ENCODE data around the gene ABCC9.
"Not testable (repeated sequence)": the region's sequence is repeated elsewhere in the genome, so short reads cannot be mapped to it uniquely, and the experiment has no call there.

ABCC9 gene

DNA sequence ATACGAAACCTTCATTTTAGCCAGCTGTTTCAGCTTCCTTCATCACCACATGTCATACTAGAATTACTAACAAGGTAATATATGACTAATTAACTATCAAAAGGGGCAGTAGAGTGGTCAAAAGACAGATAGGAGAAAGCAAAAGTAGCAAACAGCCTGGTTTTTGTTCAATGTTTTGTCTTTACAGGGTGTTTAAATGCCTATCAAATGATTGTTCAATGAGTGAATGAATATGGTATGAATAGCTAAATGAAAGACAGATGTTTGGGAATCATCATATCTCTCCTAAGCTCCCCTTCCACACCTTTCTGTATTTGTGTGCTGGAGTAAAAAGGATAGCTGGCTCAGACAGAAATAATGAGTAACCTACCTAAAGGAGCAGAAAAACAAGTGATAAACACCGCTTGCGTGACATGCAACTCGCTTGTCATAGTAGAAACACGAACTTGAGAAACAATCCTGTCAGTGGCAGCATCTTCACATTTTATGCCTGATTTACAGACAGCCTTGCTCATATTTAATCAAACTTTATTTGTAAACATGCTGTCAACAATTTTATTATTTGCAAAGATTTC is 34.2 kb downstream of the ABCC9 start:
- Histone ChIP-seq H3K9ac (ENCODE audit: low read length in 2 of 2) (no peak overlapping the region), H3K4me3 (ENCODE audit: low read length in 2 of 2) (no peak overlapping the region), H3K9me3 (ENCODE audit: control insufficient read depth in 2 of 2, low read length in 2 of 2) (no peaks in the 10 kb centered on the region), H3K36me3 (ENCODE audit: control insufficient read depth in 2 of 2, insufficient read depth in 2 of 2, low read length in 2 of 2) (peaks cover 9 to 12% of the 10 kb centered on the region in 2 donors), H3K27ac (ENCODE audit: low read length) (no peak overlapping the region), H3K4me1 (ENCODE audit: control insufficient read depth, insufficient read depth, low read length) (no peaks in the 10 kb centered on the region), H3K27me3 (ENCODE audit: control insufficient read depth in 1 of 2, insufficient read depth in 2 of 2, low read length in 2 of 2) (no peaks in the 10 kb centered on the region)

DNA sequence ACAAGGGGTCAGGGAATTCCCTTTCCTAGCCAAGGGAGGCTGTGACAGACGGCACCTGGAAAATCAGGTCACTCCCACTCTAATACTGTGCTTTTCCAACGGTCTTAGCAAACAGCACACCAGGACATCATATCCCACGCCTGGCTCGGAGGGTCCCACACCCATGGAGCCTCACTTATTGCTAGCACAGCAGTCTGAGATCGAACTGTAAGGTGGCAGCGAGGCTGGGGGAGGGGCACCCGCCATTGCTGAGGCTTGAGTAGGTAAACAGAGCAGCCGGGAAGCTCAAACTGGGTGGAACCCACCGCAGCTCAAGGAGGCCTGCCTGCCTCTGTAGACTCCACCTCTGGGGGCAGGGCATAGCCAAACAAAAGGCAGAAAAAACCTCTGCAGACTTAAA is 41.7 kb downstream of the ABCC9 start:
- not testable (repeated sequence) for H3K9ac ChIP-seq (ENCODE audit: low read length in 2 of 2); H3K27me3 ChIP-seq (ENCODE audit: control insufficient read depth in 1 of 2, insufficient read depth in 2 of 2, low read length in 2 of 2); H3K36me3 ChIP-seq (ENCODE audit: control insufficient read depth in 2 of 2, insufficient read depth in 2 of 2, low read length in 2 of 2); H3K27ac ChIP-seq (ENCODE audit: low read length); H3K4me1 ChIP-seq (ENCODE audit: control insufficient read depth, insufficient read depth, low read length); H3K4me3 ChIP-seq (ENCODE audit: low read length in 2 of 2); H3K9me3 ChIP-seq (ENCODE audit: control insufficient read depth in 2 of 2, low read length in 2 of 2)

DNA sequence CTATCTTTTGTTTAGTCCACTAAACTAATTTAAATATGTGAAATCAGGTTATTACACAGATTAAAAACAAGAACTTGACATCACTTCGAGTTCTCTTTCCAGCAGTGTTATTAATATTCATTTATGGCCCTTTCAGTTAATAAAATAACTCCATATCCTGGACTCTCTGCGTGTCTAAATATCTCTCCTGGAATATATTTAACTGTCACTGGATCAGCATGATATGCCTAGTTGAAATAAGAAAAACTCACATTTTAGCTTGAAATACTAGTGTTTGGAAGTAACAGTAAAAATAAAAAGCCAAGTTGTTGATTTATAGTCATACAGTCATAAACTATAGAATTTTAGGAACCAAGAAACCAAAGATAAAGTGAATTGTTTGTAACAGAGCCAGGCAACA is 45.6 kb downstream of the ABCC9 start:
- Histone ChIP-seq H3K27ac (ENCODE audit: low read length) (no peak overlapping the region), H3K4me1 (ENCODE audit: control insufficient read depth, insufficient read depth, low read length) (peaks cover 12% of the 10 kb centered on the region), H3K36me3 (ENCODE audit: control insufficient read depth in 2 of 2, insufficient read depth in 2 of 2, low read length in 2 of 2) (no peaks in the 10 kb centered on the region), H3K27me3 (ENCODE audit: control insufficient read depth in 1 of 2, insufficient read depth in 2 of 2, low read length in 2 of 2) (no peaks in the 10 kb centered on the region), H3K4me3 (ENCODE audit: low read length in 2 of 2) (no peak overlapping the region), H3K9ac (ENCODE audit: low read length in 2 of 2) (no peak overlapping the region), H3K9me3 (ENCODE audit: control insufficient read depth in 2 of 2, low read length in 2 of 2) (no peaks in the 10 kb centered on the region)

- peak overlapping the region; percentile 70 for H3K27ac ChIP-seq (ENCODE audit: low read length)
- no peak overlapping the region for H3K4me3 ChIP-seq (ENCODE audit: low read length in 2 of 2)
- no peaks in the 10 kb centered on the region for H3K27me3 ChIP-seq (ENCODE audit: control insufficient read depth in 1 of 2, insufficient read depth in 2 of 2, low read length in 2 of 2)
Observed at GRCh38 chr12:21894792-21895595, 46.2 kb downstream of the ABCC9 start.

DNA sequence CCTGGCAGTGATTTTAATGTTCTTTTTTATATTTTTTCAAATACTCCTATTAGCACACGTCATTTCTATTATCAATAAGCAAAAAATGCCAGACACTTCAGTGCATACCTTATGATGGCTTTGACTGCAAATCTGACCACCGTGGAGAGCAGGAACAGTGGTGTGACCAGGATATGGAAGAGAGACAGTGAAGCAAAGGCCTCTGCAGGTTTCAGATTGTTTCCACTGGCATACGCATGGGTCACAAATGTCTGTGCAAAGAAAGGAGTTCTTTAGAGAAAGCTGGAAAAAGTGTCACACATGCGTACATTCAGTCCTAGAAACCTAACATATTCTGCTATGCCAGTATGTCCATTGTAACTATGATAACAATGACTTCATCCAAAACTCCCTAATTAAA is 47.3 kb downstream of the ABCC9 start:
- no peaks in the 10 kb centered on the region for H3K27me3 ChIP-seq (ENCODE audit: control insufficient read depth in 1 of 2, insufficient read depth in 2 of 2, low read length in 2 of 2)
- H3K9ac ChIP-seq (ENCODE audit: low read length in 2 of 2) = peak overlapping the region in 1 of 2 donors; percentile 23
- no peak overlapping the region for H3K4me3 ChIP-seq (ENCODE audit: low read length in 2 of 2)
- no peaks in the 10 kb centered on the region for H3K9me3 ChIP-seq (ENCODE audit: control insufficient read depth in 2 of 2, low read length in 2 of 2)
- H3K4me1 ChIP-seq (ENCODE audit: control insufficient read depth, insufficient read depth, low read length) = peaks cover 12% of the 10 kb centered on the region
- peak overlapping the region; percentile 70 for H3K27ac ChIP-seq (ENCODE audit: low read length)
- H3K36me3 ChIP-seq (ENCODE audit: control insufficient read depth in 2 of 2, insufficient read depth in 2 of 2, low read length in 2 of 2) = no peaks in the 10 kb centered on the region

More at GRCh38 chr12:21894792-21895595, 46.2 kb downstream of the ABCC9 start:
- H3K4me1 ChIP-seq (ENCODE audit: control insufficient read depth, insufficient read depth, low read length) = peaks cover 12% of the 10 kb centered on the region
- H3K9ac ChIP-seq (ENCODE audit: low read length in 2 of 2) = peak overlapping the region in 1 of 2 donors; percentile 23
- H3K36me3 ChIP-seq (ENCODE audit: control insufficient read depth in 2 of 2, insufficient read depth in 2 of 2, low read length in 2 of 2) = no peaks in the 10 kb centered on the region
- no peaks in the 10 kb centered on the region for H3K9me3 ChIP-seq (ENCODE audit: control insufficient read depth in 2 of 2, low read length in 2 of 2)

- H3K9me3 ChIP-seq (ENCODE audit: control insufficient read depth in 2 of 2, low read length in 2 of 2) = no peaks in the 10 kb centered on the region
- H3K27ac ChIP-seq (ENCODE audit: low read length) = peak overlapping the region; percentile 73
- H3K4me1 ChIP-seq (ENCODE audit: control insufficient read depth, insufficient read depth, low read length) = peaks cover 21% of the 10 kb centered on the region
- no peaks in the 10 kb centered on the region for H3K36me3 ChIP-seq (ENCODE audit: control insufficient read depth in 2 of 2, insufficient read depth in 2 of 2, low read length in 2 of 2)
- no peaks in the 10 kb centered on the region for H3K27me3 ChIP-seq (ENCODE audit: control insufficient read depth in 1 of 2, insufficient read depth in 2 of 2, low read length in 2 of 2)
- peak overlapping the region; percentile 8 to 37 for H3K4me3 ChIP-seq (ENCODE audit: low read length in 2 of 2)
- H3K9ac ChIP-seq (ENCODE audit: low read length in 2 of 2) = no peak overlapping the region
Observed at GRCh38 chr12:21892341-21892740, 48.9 kb downstream of the ABCC9 start.

- H3K9ac ChIP-seq (ENCODE audit: low read length in 2 of 2) = no peak overlapping the region
- peak overlapping the region; percentile 31 to 37 for H3K4me3 ChIP-seq (ENCODE audit: low read length in 2 of 2)
- no peaks in the 10 kb centered on the region for H3K36me3 ChIP-seq (ENCODE audit: control insufficient read depth in 2 of 2, insufficient read depth in 2 of 2, low read length in 2 of 2)
- peak overlapping the region; percentile 73 for H3K27ac ChIP-seq (ENCODE audit: low read length)
- no peaks in the 10 kb centered on the region for H3K27me3 ChIP-seq (ENCODE audit: control insufficient read depth in 1 of 2, insufficient read depth in 2 of 2, low read length in 2 of 2)
- no peaks in the 10 kb centered on the region for H3K9me3 ChIP-seq (ENCODE audit: control insufficient read depth in 2 of 2, low read length in 2 of 2)
- H3K4me1 ChIP-seq (ENCODE audit: control insufficient read depth, insufficient read depth, low read length) = peaks cover 21% of the 10 kb centered on the region
Observed at GRCh38 chr12:21891751-21892217, 49.4 kb downstream of the ABCC9 start.

- H3K4me1 ChIP-seq (ENCODE audit: control insufficient read depth, insufficient read depth, low read length) = peaks cover 18% of the 10 kb centered on the region
- H3K27ac ChIP-seq (ENCODE audit: low read length) = peak overlapping the region; percentile 7
- no peak overlapping the region for H3K4me3 ChIP-seq (ENCODE audit: low read length in 2 of 2)
- H3K27me3 ChIP-seq (ENCODE audit: control insufficient read depth in 1 of 2, insufficient read depth in 2 of 2, low read length in 2 of 2) = no peaks in the 10 kb centered on the region
- no peaks in the 10 kb centered on the region for H3K36me3 ChIP-seq (ENCODE audit: control insufficient read depth in 2 of 2, insufficient read depth in 2 of 2, low read length in 2 of 2)
- H3K9me3 ChIP-seq (ENCODE audit: control insufficient read depth in 2 of 2, low read length in 2 of 2) = no peaks in the 10 kb centered on the region
- no peak overlapping the region for H3K9ac ChIP-seq (ENCODE audit: low read length in 2 of 2)
Observed at GRCh38 chr12:21888276-21888863, 52.9 kb downstream of the ABCC9 start.

DNA sequence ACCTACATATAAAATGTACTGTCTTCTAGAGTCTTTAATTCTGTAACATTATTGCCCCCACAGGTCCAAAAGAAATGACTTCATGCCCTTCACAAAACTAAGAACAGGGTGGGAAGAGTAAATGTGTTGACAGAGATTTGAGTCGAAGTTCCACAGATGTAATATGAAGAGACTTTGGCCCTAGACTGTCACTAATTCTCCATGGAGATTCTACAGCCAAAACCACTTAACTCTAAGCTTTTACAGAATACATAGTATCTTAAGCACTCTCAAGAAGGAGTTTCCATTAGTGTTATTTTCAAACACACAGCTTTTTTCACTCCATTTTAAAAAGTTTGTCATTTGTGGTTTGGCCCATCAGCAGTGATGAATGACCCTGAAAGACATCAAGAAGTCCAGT is 56.3 kb downstream of the ABCC9 start:
- H3K36me3 ChIP-seq (ENCODE audit: control insufficient read depth in 2 of 2, insufficient read depth in 2 of 2, low read length in 2 of 2) = no peaks in the 10 kb centered on the region
- peaks cover 16% of the 10 kb centered on the region for H3K4me1 ChIP-seq (ENCODE audit: control insufficient read depth, insufficient read depth, low read length)
- no peak overlapping the region for H3K27ac ChIP-seq (ENCODE audit: low read length)
- no peak overlapping the region for H3K4me3 ChIP-seq (ENCODE audit: low read length in 2 of 2)
- H3K9ac ChIP-seq (ENCODE audit: low read length in 2 of 2) = no peak overlapping the region
- no peaks in the 10 kb centered on the region for H3K27me3 ChIP-seq (ENCODE audit: control insufficient read depth in 1 of 2, insufficient read depth in 2 of 2, low read length in 2 of 2)
- H3K9me3 ChIP-seq (ENCODE audit: control insufficient read depth in 2 of 2, low read length in 2 of 2) = no peaks in the 10 kb centered on the region

DNA sequence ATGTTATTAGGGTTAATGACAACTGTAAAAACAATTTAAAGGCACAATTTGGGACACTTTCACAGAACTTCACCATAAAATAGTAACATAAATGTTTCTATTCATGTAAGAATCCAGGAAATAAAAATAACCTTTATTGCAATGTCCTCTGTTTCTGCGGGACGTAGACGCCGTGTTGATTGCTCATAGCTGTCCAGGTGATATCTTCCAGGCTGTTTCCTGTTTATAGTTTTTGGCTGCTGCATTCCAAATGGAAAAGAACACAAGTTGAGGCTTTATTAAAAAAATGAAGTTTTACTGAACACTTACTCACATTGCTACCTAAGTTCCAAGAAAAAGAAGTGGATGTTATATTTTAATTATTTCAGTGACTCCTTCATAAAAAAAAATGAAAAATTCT is 58.6 kb downstream of the ABCC9 start:
- Histone ChIP-seq H3K4me3 (ENCODE audit: low read length in 2 of 2) (no peak overlapping the region), H3K27me3 (ENCODE audit: control insufficient read depth in 1 of 2, insufficient read depth in 2 of 2, low read length in 2 of 2) (no peaks in the 10 kb centered on the region), H3K27ac (ENCODE audit: low read length) (peak overlapping the region; percentile 19)

More for the DNA sequence above, 58.6 kb downstream of the ABCC9 start:
- Histone ChIP-seq H3K9ac (ENCODE audit: low read length in 2 of 2) (peak overlapping the region in 1 of 2 donors; percentile 1), H3K9me3 (ENCODE audit: control insufficient read depth in 2 of 2, low read length in 2 of 2) (no peaks in the 10 kb centered on the region), H3K4me1 (ENCODE audit: control insufficient read depth, insufficient read depth, low read length) (peaks cover 8% of the 10 kb centered on the region), H3K36me3 (ENCODE audit: control insufficient read depth in 2 of 2, insufficient read depth in 2 of 2, low read length in 2 of 2) (peaks cover 0 to 4% of the 10 kb centered on the region in 2 donors)
